Aorta (tissue), 5 donors: Measurements from ENCODE around the gene CACNB1. TPM values are rescaled to one million over a fixed set of nuclear protein-coding genes. Genes with fewer than 3 reads are reported as not detected.
A peak's percentile ranks its signal among the peaks of the same experiment; 100 is the strongest.

Experiments used
- ATAC-seq: fragments of 200-7000 bp; cut with Tn5 transposase; one replicate; pipeline ENCODE4 v1.9.1; 2022; ENCODE audit warnings: moderate library complexity; ENCODE audit not compliant: low FRiP score
- DNase-seq, 2 donors: peaks; one replicate each; pipeline ENCODE4 v3.0.0-alpha.2; 2020
- H3K27ac ChIP-seq, 2 donors: one replicate each; pipeline ENCODE4 v1.5.1; 2013; ENCODE audit warnings: low read length in 2 of 2, mild to moderate bottlenecking in 2 of 2, moderate library complexity in 2 of 2, control low read depth in 1 of 2, inconsistent platforms in 1 of 2, low read depth in 1 of 2
- H3K27me3 ChIP-seq, 2 donors: one replicate each; pipeline ENCODE4 v1.6.1; 2013; ENCODE audit warnings: control low read depth in 1 of 2, low read length in 1 of 2, mild to moderate bottlenecking in 1 of 2, moderate library complexity in 1 of 2; ENCODE audit not compliant: insufficient read depth in 2 of 2, control insufficient read depth in 1 of 2
- H3K36me3 ChIP-seq, 2 donors: one replicate each; pipeline ENCODE4 v1.6.1; 2013; ENCODE audit warnings: control low read depth in 1 of 2, low read length in 1 of 2, mild to moderate bottlenecking in 1 of 2; ENCODE audit not compliant: insufficient read depth in 2 of 2, control insufficient read depth in 1 of 2
- H3K4me1 ChIP-seq, 2 donors: one replicate each; pipeline ENCODE4 v1.6.1; 2013; ENCODE audit warnings: low read length in 2 of 2, control low read depth in 1 of 2, mild to moderate bottlenecking in 1 of 2, moderate library complexity in 1 of 2; ENCODE audit not compliant: insufficient read depth in 2 of 2, control insufficient read depth in 1 of 2
- H3K4me3 ChIP-seq, 2 donors: one replicate each; pipeline ENCODE4 v1.5.1; 2013; ENCODE audit warnings: low read length in 2 of 2, control low read depth in 1 of 2, mild to moderate bottlenecking in 1 of 2
- H3K9me3 ChIP-seq: one replicate; pipeline ENCODE4 v1.6.1; 2013; ENCODE audit warnings: mild to moderate bottlenecking, low read length; ENCODE audit not compliant: control insufficient read depth
- WGBS, 2 donors: extraction: QIAGEN DNeasy Blood & Tissue Kit; methylation state at CpG; one replicate each; pipeline ENCODE4 v1.1.7; 2013; 5-methylcytosine and 5-hydroxymethylcytosine counted together
- intact Hi-C, 2 donors: fragments of 100-400 bp; cut with DNase I; formaldehyde crosslinking; loops; one replicate each; pipeline versions ENCODE4 v1.14.2 to v1.15.0; 2022
- polyA plus RNA-seq, 2 donors: library from polyadenylated mRNA; stranded (reverse); fragments of 200-250 nt; gene quantifications; one replicate each; pipeline ENCODE4 v1.2.3, GENCODE V29; 2013
- total RNA-seq, 2 donors: library from RNA; stranded (reverse); fragmentation: NEBNext Ultra II Directional; extraction: Animal tissue kit (Norgen Biotek cat#: 25700); gene quantifications; one replicate each; pipeline ENCODE4 v1.2.1, GENCODE V29; 2021
- donor health status: healthy with polysubstance abuse.
- donor health status: Bipolar disorder and iron deficiency.
- donor health status: DM: no; HTN: no; CAD: no.
- donor health status: DM: no; HTN: no; CAD: no.
- donor health status: DM: yes; HTN: yes; CAD: no.

CACNB1 gene
- total and polyA plus RNA-seq, 4 donors = 1.9 to 50.6 (median 30.6) TPM

DNA sequence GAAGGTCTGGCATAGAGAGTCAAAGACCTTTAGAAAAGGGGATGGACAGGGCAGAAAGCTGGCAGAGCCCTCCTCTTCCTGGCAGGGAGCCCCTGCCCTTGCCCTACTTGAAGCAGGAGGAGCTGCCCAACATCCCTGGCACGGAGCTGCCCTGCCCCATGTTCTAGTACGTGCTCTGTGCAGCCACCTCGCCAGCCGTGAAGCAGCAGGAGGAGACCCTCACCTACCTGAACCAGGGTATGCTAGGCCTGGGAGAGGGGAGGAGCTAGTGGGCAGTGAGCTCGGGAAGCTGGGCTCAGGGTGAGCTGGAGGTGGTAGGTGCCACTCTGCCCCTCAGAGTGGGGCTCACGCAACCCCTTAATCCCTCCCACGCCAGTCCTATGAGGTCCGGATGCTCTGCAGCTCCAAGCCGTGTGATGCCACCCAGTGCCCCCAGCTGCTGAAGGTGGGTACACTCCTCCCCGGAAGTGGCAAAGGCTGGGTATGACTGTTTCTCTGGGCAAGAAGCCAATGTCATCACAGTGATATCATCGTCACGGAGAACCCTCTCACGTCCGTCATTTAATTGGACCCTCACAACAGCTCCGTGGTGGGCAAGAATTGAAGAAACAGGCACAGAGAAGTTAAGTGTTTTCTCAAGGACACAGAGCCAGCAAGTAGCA is 41.0 kb upstream of the CACNB1 start:
- Histone ChIP-seq H3K4me1 (no peaks in the 10 kb centered on the region), H3K27ac (no peak overlapping the region), H3K4me3 (no peak overlapping the region), H3K9me3 (no peaks in the 10 kb centered on the region), H3K27me3 (no peaks in the 10 kb centered on the region), H3K36me3 (no peaks in the 10 kb centered on the region)
- 3 to 5% methylated on average over 15 of the region's 15 CpGs for WGBS, 2 donors
- peak; percentile 66 to 79 for DNase-seq
- ATAC-seq = peak; percentile 63
- intact Hi-C loops = no loop called here

GRCh38 chr17:39237586-39237985 is 40.1 kb upstream of the CACNB1 start:
- H3K4me3 ChIP-seq = no peak overlapping the region
- intact Hi-C loops = no loop called here
- ATAC-seq = no peak
- no peaks in the 10 kb centered on the region for H3K4me1 ChIP-seq
- no peak overlapping the region for H3K27ac ChIP-seq
- DNase-seq = no peak
- 92 to 96% methylated on average over 7 of the region's 7 CpGs for WGBS, 2 donors
- no peaks in the 10 kb centered on the region for H3K27me3 ChIP-seq
- H3K9me3 ChIP-seq = no peaks in the 10 kb centered on the region
- H3K36me3 ChIP-seq = no peaks in the 10 kb centered on the region

GRCh38 chr17:39236981-39237441 is 39.5 kb upstream of the CACNB1 start:
- Histone ChIP-seq H3K4me3 (no peak overlapping the region), H3K9me3 (no peaks in the 10 kb centered on the region), H3K4me1 (no peaks in the 10 kb centered on the region), H3K27ac (no peak overlapping the region), H3K27me3 (no peaks in the 10 kb centered on the region), H3K36me3 (no peaks in the 10 kb centered on the region)
- ATAC-seq (no peak), DNase-seq (no peak)
- intact Hi-C loops = no loop called here
- 86 to 94% methylated on average over 5 to 6 of the region's 6 CpGs for WGBS, 2 donors

GRCh38 chr17:39236450-39236927 is 39.0 kb upstream of the CACNB1 start:
- Histone ChIP-seq H3K4me1 (no peaks in the 10 kb centered on the region), H3K27ac (no peak overlapping the region), H3K9me3 (no peaks in the 10 kb centered on the region), H3K36me3 (no peaks in the 10 kb centered on the region), H3K27me3 (no peaks in the 10 kb centered on the region), H3K4me3 (no peak overlapping the region)
- DNase-seq (no peak), ATAC-seq (no peak)
- WGBS, 2 donors = 33 to 38% methylated on average over 5 of the region's 5 CpGs
- intact Hi-C loops = no loop called here

DNA sequence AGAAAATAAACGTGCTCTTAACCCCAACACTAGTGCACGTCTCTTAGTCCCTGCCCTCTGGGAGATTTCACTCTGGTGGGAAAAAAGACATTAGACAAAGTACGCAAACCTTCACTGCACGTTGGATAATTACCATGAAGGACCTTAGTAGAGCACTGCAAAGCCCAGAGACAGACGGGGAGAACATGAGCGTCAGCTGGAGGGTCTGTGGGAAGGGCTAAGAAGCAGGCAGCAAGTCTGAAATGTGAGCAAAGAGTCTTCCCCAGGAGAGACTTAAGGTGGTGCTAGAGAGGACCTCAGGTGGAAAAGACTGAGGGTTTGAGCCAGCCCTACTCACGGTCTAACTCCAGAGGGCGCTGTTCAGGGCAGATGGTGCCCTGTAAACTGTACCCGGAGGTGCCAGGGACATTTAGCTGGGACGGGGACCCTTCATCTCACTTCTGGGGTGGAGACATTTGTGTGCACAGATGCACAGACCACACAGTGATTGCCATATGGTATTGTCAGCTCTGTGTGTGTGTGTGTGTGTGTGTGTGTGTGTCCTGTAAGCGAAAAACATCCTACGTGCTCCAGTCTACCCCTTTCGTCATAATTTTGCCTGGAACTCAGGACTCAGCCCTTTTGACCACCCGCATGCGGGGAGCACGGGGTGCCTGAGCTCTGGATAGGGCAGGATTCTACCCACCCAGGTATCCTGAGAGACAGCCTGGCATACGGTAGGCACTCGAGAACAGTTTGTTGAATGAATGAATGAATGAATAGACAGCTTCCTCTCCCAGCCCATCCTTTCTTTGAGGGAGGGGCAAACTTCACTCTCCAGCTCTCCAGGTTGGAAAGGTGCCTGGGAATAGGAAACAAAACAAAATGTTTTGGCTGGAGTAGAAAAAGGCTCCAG is 38.3 kb upstream of the CACNB1 start:
- DNase-seq (no peak), ATAC-seq (no peak)
- Histone ChIP-seq H3K4me1 (no peaks in the 10 kb centered on the region), H3K27ac (no peak overlapping the region), H3K27me3 (no peaks in the 10 kb centered on the region), H3K36me3 (no peaks in the 10 kb centered on the region), H3K9me3 (no peaks in the 10 kb centered on the region), H3K4me3 (no peak overlapping the region)
- 30 to 32% methylated on average over 18 of the region's 18 CpGs for WGBS, 2 donors
- intact Hi-C loops = no loop called here

DNA sequence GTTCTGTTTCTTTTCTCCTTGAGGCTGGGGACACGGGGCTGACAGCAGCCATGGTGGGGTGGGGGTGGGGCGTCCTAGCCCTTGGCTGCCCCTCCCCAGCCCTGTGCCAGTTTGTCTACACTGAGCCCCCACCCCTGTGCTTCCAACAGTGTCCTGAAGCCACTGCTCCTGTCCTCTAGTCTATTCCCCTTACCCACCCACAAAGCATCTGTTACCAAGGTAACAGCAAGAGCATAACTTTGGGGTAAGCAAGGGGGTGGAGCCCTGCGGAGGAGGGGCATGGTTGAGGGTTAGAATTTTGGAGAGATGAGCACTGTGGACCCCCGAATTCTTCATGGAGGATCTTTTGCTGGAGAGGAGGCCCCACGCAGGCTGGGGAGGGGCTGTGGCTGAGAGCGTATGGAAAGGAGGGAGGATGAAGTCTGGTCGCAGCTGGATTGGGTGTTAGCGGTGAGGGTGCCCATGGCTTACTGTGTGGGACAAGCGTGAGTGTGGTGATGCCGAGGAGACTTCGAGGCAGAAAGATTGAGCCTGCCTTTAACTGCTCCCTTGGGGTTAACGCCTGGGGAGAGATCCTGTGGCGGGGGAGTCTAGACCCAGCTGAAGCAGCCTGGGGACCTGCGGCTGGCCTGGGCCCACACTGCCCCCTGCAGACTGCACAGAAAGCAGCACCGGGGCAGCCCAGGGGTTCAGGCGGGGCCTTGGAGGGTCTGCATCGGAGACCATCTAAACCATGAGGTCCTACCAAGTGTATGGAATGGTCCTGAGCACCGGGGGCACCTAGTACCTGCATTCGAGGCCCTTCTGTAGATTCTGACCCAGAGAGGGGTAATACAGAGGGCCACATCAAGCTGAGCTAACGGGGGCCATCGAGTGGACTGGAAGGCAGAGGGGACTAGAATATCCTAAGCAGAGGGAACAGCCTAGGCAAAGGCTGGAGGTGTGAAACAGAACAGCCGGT is 34.4 kb upstream of the CACNB1 start:
- no peaks in the 10 kb centered on the region for H3K9me3 ChIP-seq
- WGBS, 2 donors = 8 to 9% methylated on average over 22 of the region's 22 CpGs
- ATAC-seq = peak; percentile 85
- H3K4me3 ChIP-seq = no peak overlapping the region
- H3K27me3 ChIP-seq = no peaks in the 10 kb centered on the region
- no peaks in the 10 kb centered on the region for H3K36me3 ChIP-seq
- peak; percentile 80 to 89 for DNase-seq
- H3K4me1 ChIP-seq = no peaks in the 10 kb centered on the region
- no peak overlapping the region for H3K27ac ChIP-seq
- intact Hi-C loops = loop anchor here (1.0 to 5.0 kb wide), 3 partner anchors 25 to 35 kb away; partner anchors contain the start of gene CACNB1 (in 1 of the 2)

DNA sequence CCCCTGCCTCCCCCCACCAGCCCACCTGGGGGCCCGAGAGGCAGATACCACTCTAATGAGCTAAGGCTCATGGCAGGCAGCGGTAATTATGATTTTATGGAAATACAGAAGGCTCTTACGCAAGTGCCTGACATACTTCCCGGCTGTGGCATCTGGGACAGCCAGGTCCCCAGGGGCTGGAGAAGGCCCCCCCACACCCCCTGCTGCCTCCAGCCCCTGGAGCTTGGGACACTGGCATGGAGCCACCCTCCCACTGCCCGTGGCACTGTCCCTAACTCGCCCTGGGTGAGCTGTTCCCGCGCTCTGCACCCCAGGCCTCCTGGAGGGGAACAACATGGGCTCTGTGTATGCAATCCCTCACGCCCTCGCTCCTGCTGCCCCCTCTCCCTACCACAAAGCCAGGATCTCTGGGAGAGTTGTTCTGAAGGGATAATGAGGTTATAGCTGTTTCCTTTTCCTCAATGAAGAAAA is 33.7 kb upstream of the CACNB1 start:
- WGBS, 2 donors = 17 to 29% methylated on average over 10 of the region's 10 CpGs
- Histone ChIP-seq H3K4me3 (no peak overlapping the region), H3K27me3 (no peaks in the 10 kb centered on the region), H3K4me1 (no peaks in the 10 kb centered on the region), H3K9me3 (no peaks in the 10 kb centered on the region), H3K36me3 (no peaks in the 10 kb centered on the region), H3K27ac (no peak overlapping the region)
- intact Hi-C loops = loop anchor here in 1 of 2 donors (5.0 kb wide), 1 partner anchor 34 kb away; the partner anchor contains the start of gene CACNB1
- DNase-seq = peak in 1 of 2 donors; percentile 41
- ATAC-seq = peak; percentile 43

- no peaks in the 10 kb centered on the region for H3K9me3 ChIP-seq
- no peaks in the 10 kb centered on the region for H3K4me1 ChIP-seq
- intact Hi-C loops = loop anchor here in 1 of 2 donors (5.0 kb wide), 1 partner anchor 33 kb away; the partner anchor contains the start of gene CACNB1
- no peaks in the 10 kb centered on the region for H3K27me3 ChIP-seq
- DNase-seq = peak in 1 of 2 donors; percentile 3
- 92 to 96% methylated on average over 1 of the region's 1 CpG for WGBS, 2 donors
- no peak overlapping the region for H3K4me3 ChIP-seq
- no peaks in the 10 kb centered on the region for H3K36me3 ChIP-seq
- no peak overlapping the region for H3K27ac ChIP-seq
- ATAC-seq = no peak
Observed at GRCh38 chr17:39230361-39230760, 32.9 kb upstream of the CACNB1 start.
